ENCODE results near the gene CCDC152.
"Not testable (repeated sequence)": the region's sequence is repeated elsewhere in the genome, so short reads cannot be mapped to it uniquely, and the experiment has no call there.

The CCDC152 gene

GRCh38 chr5:42816546-42816945 is 59.9 kb downstream of the CCDC152 start:
- DNase-seq: not testable (repeated sequence)

GRCh38 chr5:42819745-42820144 is 63.1 kb downstream of the CCDC152 start:
- no peak for DNase-seq

DNA sequence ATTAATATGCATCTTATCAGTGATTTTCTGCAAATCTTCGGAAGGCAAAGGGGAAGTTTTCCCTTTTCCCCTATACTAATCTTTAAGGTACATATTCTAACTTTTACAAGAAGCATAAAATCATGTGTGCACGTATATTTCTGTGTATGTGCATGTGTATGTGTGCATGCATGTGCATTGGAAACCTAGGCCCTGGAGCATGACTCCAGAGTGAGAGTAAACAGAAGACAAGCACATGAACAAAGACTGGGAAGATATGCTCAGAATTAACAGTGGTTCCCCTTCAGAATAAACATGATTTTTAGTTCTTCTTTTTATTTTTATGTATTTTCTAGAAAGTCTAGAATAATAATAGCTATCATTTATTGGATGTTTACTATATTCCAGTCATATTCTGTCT is 65.9 kb downstream of the CCDC152 start:
- no peak for DNase-seq

GRCh38 chr5:42824347-42824976 is 67.8 kb downstream of the CCDC152 start:
- no peak for DNase-seq

- DNase-seq: no peak
These were observed 69.0 kb downstream of the CCDC152 start for GRCh38 chr5:42825422-42826148.

GRCh38 chr5:42826757-42827515 is 70.3 kb downstream of the CCDC152 start:
- no peak for DNase-seq

DNA sequence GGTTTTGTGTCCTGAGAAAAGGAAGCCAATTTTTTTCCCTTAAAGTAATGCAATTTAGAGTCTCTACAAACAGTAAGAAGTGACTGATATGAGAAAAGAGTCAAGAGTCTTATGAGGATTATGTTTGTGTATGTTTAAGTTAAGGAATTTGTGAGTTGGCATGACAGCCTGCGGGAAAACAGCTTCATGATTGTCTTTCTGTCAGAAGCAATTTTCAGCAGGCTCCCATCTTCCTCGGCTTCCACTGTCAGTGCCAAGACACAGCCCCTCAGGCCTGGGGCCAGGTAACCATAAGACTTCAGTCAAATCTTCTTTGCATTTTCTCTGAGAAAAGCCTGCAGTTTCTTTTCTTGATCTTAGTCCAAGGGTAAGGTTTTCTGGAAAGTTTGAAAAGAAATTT is 72.1 kb downstream of the CCDC152 start:
- DNase-seq: no peak

DNA sequence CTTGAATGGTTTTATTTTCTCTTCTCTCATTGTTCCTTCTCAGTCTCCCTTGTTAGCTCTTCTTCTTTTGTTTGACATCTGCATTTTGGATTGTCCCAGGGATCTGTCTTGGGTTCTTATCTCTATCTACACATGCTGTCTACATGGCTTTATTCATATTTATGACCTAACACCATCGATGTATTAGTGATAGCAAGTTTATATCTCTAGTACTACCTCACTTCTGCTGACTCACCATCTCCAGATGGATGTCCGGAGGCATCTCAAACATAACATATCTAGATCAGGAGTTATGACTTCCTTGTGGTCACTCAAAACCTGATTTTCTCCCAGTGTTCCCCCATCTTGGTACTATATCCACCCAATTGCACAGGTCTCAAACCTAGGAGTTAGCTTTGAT is 74.3 kb downstream of the CCDC152 start:
- no peak for DNase-seq

DNA sequence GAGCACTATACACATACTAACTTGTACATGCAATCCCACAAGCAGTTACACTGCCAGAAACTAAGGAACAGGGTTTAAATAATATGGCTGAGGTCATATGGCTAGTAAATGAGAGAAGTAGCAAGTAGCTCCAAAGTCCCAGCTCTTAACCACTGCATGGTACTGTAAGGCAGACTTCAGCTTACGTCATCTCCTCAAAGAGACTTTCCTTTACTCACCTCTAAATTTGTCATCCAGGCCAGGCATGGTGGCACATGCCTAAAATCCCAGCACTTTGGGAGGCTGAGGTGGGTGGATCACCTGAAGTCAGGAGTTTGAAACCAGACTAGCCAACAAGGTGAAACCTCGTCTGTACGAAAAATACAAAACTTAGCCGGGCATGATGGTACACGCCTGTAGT is 75.4 kb downstream of the CCDC152 start:
- DNase-seq: no peak

GRCh38 chr5:42836070-42836769 is 79.6 kb downstream of the CCDC152 start:
- no peak for DNase-seq

DNA sequence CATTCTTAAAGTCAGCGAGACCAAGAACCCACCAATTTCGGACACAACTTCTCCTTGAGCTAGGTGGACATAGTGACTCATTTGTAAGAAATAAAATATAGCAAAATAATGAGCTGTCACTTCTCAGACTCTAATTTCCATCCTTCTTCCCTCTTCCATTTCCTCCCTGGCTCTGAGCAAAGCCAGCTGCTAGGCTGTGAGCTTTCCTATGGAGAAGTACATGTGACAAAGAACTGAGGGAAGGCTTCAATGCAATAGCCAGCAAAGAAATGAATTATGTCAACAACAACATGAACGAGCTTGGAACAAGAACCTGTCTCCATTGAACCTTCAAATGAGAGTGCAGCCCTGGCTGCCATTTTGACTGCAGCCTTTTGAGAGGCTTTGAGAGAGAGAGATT is 81.0 kb downstream of the CCDC152 start:
- no peak for DNase-seq

DNA sequence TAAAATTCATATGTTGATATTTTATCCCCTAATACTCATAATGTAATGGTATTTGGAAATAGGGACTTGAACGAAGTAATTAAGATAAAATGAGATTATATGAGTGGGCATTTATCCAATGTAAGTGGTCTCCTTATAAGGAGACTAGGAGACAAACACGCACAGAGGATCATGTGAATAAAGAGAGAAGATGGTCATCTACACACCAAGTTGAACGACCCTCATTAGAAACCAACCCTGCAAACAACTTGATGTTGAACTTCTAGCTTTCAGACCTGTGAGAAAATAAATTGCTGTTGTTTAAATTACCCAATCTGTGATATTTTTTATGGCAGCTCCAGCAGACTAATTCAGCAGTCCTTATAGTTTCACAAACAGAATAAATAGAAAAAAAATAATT is 82.6 kb downstream of the CCDC152 start:
- DNase-seq: no peak

DNA sequence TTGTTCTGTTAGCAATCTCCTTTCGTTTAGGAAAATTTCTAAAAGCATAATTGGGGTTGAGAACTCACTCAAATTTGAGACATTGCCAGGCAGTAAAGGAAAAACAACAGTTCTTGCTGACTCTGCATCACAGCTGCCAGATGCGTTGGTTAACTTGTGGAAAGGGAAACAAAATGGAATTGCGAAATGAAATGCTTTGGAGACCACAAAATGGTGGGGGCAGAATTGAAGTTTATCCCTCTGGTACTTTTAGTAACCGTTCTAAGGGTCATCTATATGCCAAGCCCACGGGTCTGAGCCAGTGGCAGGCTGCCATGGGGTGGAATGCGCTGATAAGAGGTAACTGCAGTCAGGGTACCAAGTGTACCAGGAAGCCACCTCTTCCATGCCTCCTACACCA is 83.7 kb downstream of the CCDC152 start:
- no peak for DNase-seq

DNA sequence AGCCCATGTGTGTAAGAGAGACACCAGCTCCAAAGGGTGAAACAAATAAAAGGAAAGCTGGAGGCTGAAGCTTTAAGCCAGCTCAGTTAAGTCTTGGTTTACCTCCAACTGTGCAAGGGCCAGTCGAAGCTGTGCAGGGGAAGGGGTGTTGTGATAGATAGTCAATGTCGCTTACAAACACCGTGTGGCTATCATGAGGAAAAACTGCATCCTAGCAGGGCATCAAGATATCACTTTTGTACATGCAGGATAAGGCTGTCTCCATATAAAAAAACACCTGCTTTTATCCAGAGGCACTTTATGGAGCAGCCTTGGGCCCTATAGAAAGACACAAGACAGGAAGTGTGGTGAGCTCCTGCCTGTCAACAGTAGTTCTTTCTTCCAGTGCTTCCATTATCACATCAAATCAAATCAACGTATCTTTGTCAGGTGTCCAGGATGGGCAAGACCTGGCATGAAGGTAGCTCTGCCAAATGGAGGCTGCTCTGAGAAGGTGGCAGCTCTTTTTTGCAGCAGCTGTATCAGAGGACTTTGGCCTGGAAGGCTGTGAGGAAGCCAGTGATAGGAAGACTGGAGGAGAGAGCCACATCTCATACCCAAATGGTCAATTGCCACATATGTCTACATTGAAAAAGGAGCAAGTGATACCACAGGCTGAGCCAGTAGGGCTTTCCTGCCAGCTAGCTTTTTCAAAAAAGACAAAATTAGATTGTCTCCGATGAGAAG is 84.4 kb downstream of the CCDC152 start:
- no peak for DNase-seq

DNA sequence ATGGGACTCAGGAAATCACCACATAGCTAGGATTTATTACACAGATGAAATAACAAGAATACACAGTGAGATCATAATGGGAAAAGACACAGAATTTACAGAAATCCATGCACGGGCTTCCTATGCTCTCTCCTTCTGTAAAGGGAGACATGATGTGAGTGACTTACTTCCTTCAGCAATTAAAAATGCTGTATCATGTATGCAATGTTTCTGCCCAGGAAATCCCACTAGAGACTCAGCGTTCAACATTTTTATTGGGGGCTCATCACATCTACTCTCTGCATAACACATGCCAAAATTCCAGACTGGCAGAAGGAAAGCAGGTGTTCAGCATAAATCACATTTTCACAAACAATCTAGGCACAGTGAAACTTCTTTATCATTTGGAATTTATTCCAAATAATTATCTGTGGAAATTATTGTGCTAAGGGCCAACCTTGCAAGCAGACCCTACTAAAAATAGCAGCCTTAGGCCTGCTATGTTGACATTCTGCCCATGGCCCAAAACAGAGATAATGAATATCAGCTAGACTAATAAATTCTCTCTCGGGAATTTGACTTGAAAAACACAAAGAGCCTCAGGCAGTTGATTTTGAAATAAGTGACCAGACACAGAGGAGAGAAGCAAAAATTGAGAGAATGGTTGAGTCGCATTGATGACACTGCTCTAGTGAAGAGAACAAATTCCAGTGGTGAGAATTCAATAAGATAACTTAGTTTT is 86.5 kb downstream of the CCDC152 start:
- no peak for DNase-seq

GRCh38 chr5:42843675-42844292 is 87.2 kb downstream of the CCDC152 start:
- no peak for DNase-seq

DNA sequence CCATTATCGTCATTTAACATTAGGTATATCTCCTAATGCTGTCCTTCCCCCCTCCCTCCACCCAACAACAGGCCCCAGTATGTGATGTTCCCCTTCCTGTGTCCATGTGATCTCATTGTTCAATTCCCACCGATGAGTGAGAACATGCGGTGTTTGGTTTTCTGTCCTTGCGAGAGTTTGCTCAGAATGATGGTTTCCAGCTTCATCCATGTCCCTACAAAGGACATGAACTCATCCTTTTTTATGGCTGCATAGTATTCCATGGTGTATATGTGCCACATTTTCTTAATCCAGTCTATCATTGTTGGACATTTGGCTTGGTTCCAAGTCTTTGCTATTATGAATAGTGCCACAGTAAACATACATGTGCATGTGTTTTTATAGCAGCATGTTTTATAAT is 87.8 kb downstream of the CCDC152 start:
- DNase-seq: not testable (repeated sequence)

DNA sequence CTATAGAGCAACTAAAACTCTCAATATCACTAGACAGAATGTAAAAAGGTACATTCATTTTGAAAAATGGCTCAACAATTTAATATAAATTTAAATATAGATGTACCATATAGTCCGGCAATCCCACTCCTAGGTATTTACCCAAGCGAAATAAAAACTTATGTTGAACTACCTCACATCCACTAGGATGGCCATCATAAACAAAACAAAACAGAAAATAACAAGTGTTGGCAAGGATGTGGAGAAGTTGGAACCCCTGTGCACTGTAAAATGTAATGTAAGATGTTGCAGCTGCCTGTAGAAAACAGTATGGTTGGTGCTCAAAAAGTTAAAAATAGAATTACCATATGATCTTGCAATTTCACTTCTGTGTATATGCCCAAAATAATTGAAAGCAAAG is 91.9 kb downstream of the CCDC152 start:
- no peak for DNase-seq

DNA sequence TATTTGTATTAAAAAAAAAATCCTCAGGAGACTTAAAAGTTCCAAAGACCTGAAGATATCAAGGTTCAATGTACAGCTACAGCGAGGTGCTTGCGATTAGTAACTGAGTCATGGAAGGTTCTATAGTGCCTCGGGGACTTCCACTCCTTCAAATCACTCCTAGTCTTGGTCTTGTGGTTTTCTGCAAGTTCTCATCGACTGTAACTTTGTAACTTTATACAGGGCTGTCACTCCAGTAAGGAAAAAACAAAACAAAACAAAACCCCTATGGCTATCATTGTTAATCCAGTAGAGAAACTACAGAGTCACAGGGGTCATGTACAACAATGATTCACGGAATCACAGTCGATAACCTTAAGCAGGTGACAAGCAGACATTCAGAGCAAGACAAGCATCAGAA is 94.9 kb downstream of the CCDC152 start:
- no peak for DNase-seq
